ENCODE results near the gene PIEZO1.

GRCh38 chr16:88677721-88678120, 107.3 kb downstream of the PIEZO1 start:
- TF ChIP-seq CTCF (conservative IDR thresholded peaks at IDR 0.05 in 1 of 2, IDR thresholded peaks at IDR 0.05 in 1 of 2; ENCODE audit: low read depth in 1 of 2, low read length in 2 of 2) (no peak), EZH2 (IDR thresholded peaks at IDR 0.05; ENCODE audit: low read length, missing control alignments) (no peak)

All from fibroblast of lung (primary cell).